Testis (tissue), 3 donors: ENCODE results near the gene TRMT112. TPM values are rescaled to one million over a fixed set of nuclear protein-coding genes. Genes with fewer than 3 reads are reported as not detected.

Source experiments
- DNase-seq: peaks from one replicate; pipeline ENCODE4 v3.0.0-alpha.2; 2019
- H3K27ac ChIP-seq, 2 donors: fragments of 200-600 bp; sonication (generic); one replicate each; pipeline ENCODE4 v1.5.1; 2019
- H3K27me3 ChIP-seq: fragments of 200-600 bp; sonication (generic); one replicate; pipeline ENCODE4 v1.5.1; 2019
- H3K36me3 ChIP-seq: fragments of 200-600 bp; sonication (generic); one replicate; pipeline ENCODE4 v1.5.1; 2017; ENCODE audit warnings: low read depth; ENCODE audit errors: missing control alignments
- H3K4me1 ChIP-seq: fragments of 200-600 bp; sonication (generic); one replicate; pipeline ENCODE4 v1.5.1; 2019
- H3K4me3 ChIP-seq, 2 donors: fragments of 200-600 bp; sonication (generic); one replicate each; pipeline ENCODE4 v1.5.1; 2017 to 2019
- H3K9me3 ChIP-seq: fragments of 200-600 bp; sonication (generic); one replicate; pipeline ENCODE4 v1.5.1; 2017
- POLR2A ChIP-seq: fragments of 450-650 bp; IDR thresholded peaks from one replicate; pipeline ENCODE4 v1.6.1; 2017; ENCODE audit warnings: antibody characterized with exemption, mild to moderate bottlenecking, moderate library complexity
- WGBS, 2 donors: methylation state at CpG; one replicate each; pipeline ENCODE4 v1.1.5; 2018; 5-methylcytosine and 5-hydroxymethylcytosine counted together
- intact Hi-C: fragments of 100-400 bp; cut with DNase I; formaldehyde crosslinking; loops from one replicate; pipeline ENCODE4 v1.15.1; 2023; ENCODE audit warnings: low total_unique reads
- polyA plus RNA-seq: library from polyadenylated mRNA; stranded (reverse); fragments of 350-450 nt; fragmentation: Illumina TruSeq; extraction: RNeasy Lipid Tissue Mini Kit (QIAGEN cat#74804); gene quantifications from one replicate; pipeline ENCODE4 v1.2.3, GENCODE V29; 2014; ENCODE audit warnings: low read depth, low replicate concordance; ENCODE audit not compliant: insufficient read depth
- total RNA-seq, 2 donors: library from RNA; depleted of rRNA; stranded (reverse); fragments of >200 nt; gene quantifications; one replicate each; pipeline ENCODE4 v1.2.3, GENCODE V29; 2016
- TF ChIP-seq, protein P1 (sequence below), 3 experiments: fragments of 450-650 bp in 2 of 3; fragments of 200-600 bp in 1 of 3; sonication (generic) in 1 of 3; IDR thresholded peaks; one replicate each; pipeline ENCODE4 v1.5.1; 2016 to 2019; ENCODE audit warnings: antibody characterized with exemption in 3 of 3, mild to moderate bottlenecking in 2 of 3, moderate library complexity in 1 of 3

The TRMT112 gene
- total and polyA plus RNA-seq, 3 donors from 2014 or later, result 275 to 340 (median 303) TPM

DNA sequence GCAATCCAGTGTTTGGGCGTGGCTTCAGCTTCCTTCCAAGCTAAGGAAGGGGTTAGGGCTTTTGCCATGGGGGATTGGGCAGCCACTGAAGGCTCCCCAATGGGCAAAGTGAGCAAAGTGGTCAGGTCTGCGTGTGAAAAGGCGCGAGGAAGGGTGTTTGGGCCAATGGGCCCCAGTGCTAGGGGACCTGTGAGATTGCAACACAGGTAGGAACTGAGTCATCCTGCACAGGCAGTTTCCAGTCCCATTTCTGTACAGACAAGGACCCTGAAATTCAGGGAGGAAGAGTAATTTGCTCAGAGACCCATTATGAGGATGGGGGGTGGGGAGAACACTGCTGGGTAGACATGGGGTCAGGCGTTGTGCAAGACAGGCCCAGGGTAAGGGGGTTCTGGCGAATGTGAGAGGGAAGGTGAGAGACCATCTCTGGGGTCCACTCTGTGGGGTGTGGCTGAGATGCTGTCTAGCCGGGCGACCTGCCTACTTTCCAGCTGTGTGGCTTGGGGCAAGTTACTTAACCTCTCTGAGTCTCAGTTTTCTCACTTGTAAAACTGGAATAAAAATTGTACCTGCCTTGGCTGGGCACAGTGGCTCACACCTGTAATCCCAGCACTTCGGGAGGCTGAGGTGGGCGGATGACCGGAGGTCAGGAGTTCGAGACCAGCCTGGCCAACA is 30.0 kb upstream of the TRMT112 start:
- Histone ChIP-seq H3K9me3 (no peaks in the 10 kb centered on the region), H3K4me3 (no peak overlapping the region), H3K27me3 (no peaks in the 10 kb centered on the region), H3K27ac (no peak overlapping the region), H3K36me3 (no peaks in the 10 kb centered on the region), H3K4me1 (peaks cover 3% of the 10 kb centered on the region)
- intact Hi-C loops, result no loop called here
- WGBS, 2 donors, result 79 to 91% methylated on average over 8 to 12 of the region's 12 CpGs
- DNase-seq, result no peak
- TF ChIP-seq, protein P1, sequence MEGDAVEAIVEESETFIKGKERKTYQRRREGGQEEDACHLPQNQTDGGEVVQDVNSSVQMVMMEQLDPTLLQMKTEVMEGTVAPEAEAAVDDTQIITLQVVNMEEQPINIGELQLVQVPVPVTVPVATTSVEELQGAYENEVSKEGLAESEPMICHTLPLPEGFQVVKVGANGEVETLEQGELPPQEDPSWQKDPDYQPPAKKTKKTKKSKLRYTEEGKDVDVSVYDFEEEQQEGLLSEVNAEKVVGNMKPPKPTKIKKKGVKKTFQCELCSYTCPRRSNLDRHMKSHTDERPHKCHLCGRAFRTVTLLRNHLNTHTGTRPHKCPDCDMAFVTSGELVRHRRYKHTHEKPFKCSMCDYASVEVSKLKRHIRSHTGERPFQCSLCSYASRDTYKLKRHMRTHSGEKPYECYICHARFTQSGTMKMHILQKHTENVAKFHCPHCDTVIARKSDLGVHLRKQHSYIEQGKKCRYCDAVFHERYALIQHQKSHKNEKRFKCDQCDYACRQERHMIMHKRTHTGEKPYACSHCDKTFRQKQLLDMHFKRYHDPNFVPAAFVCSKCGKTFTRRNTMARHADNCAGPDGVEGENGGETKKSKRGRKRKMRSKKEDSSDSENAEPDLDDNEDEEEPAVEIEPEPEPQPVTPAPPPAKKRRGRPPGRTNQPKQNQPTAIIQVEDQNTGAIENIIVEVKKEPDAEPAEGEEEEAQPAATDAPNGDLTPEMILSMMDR (IDR thresholded peaks at IDR 0.05), result no peak
- TF ChIP-seq POLR2A, result no peak

DNA sequence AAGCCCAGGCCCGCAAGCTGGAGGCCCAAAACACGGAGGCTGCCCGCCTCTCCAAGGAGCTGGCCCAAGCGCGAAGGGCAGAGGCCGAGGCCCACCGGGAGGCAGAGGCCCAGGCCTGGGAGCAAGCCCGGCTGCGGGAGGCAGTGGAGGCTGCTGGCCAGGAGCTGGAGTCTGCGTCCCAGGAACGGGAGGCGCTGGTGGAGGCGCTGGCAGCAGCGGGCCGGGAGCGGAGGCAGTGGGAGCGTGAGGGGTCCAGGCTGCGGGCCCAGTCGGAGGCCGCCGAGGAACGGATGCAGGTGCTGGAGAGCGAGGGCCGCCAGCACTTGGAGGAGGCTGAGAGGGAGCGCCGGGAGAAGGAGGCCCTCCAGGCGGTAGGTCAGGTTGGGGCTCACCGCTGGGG is 27.4 kb upstream of the TRMT112 start:
- H3K4me3 ChIP-seq, result no peak overlapping the region
- peaks cover 12% of the 10 kb centered on the region for H3K4me1 ChIP-seq
- intact Hi-C loops, result no loop called here
- H3K9me3 ChIP-seq, result no peaks in the 10 kb centered on the region
- no peak for DNase-seq
- no peaks in the 10 kb centered on the region for H3K36me3 ChIP-seq
- H3K27me3 ChIP-seq, result no peaks in the 10 kb centered on the region
- WGBS, 2 donors, result 89 to 91% methylated on average over 18 to 28 of the region's 28 CpGs
- TF ChIP-seq, protein P1 (IDR thresholded peaks at IDR 0.05), result no peak
- no peak for TF ChIP-seq POLR2A
- H3K27ac ChIP-seq, result no peak overlapping the region

DNA sequence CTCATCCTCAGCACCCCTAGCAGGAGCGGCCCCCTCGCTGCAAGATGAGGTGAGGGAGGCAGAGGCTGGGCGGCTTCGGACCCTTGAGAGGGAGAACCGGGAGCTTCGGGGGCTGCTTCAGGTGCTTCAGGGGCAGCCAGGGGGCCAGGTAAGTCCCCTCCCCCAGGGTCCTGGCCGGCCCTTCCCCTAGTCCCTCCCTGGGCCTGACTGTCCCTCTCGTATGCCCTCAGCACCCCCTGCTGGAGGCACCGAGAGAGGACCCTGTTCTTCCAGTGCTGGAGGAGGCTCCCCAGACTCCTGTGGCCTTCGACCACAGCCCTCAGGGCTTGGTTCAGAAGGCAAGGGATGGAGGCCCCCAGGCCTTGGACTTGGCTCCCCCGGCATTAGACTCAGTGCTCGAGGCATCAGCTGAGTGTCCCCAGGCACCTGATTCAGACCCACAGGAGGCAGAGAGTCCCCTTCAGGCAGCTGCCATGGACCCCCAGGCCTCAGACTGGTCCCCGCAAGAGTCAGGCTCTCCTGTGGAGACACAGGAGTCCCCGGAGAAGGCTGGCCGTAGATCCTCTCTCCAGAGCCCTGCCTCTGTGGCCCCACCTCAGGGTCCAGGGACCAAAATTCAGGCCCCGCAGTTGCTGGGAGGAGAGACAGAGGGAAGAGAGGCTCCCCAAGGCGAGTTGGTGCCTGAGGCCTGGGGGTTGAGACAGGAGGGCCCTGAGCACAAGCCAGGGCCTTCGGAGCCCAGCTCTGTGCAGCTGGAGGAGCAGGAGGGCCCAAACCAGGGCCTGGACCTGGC is 26.6 kb upstream of the TRMT112 start:
- H3K4me3 ChIP-seq, result no peak overlapping the region
- H3K36me3 ChIP-seq, result no peaks in the 10 kb centered on the region
- WGBS, 2 donors, result 82 to 100% methylated on average over 2 to 18 of the region's 18 CpGs
- no peak for TF ChIP-seq POLR2A
- TF ChIP-seq, protein P1 (IDR thresholded peaks at IDR 0.05), result peak in 1 of 3 experiments; percentile 8
- peaks cover 12% of the 10 kb centered on the region for H3K4me1 ChIP-seq
- intact Hi-C loops, result no loop called here
- no peaks in the 10 kb centered on the region for H3K27me3 ChIP-seq
- DNase-seq, result no peak
- H3K27ac ChIP-seq, result no peak overlapping the region
- no peaks in the 10 kb centered on the region for H3K9me3 ChIP-seq

DNA sequence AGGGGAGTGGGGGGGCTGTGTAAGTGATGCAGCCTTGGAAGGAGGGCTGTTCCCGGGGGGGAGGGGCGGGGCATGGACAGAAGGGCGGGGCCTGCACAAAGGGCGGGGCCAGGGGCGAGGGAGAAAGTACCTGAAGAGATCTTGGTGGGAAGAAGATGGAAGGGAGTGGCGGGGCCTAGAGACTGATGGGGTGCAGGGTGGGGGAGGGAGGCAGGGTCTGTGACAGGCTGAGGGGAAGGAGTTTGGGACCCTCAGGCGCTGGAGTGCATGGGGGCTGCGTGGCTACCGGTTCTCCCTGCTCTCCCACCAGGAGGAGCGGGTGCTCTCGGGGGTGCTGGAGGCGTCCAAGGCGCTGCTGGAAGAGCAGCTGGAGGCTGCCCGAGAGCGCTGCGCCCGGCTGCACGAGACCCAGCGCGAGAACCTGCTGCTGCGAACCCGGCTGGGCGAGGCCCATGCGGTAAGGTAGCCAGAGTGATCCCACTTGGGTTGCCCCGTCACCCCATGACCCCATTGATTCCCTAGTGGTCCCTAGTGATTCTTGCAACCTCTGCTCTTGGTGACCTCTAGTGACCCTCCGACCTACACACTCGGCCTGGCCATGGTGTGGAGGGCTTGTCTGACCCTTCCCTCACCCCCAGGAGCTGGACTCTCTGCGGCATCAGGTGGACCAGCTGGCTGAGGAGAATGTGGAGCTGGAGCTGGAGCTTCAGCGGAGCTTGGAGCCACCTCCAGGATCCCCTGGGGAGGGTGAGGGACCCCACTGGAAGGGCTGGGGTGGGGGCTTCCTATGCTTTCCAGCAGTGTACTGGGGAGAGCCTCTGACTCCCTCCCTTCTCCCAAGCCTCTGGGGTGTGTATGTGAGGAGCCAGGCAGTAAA is 25.7 kb upstream of the TRMT112 start:
- no peaks in the 10 kb centered on the region for H3K9me3 ChIP-seq
- TF ChIP-seq, protein P1 (IDR thresholded peaks at IDR 0.05), result no peak
- TF ChIP-seq POLR2A, result no peak
- no peaks in the 10 kb centered on the region for H3K27me3 ChIP-seq
- DNase-seq, result peak; percentile 43
- intact Hi-C loops, result no loop called here
- H3K4me3 ChIP-seq, result peak overlapping the region; percentile 13 to 53
- WGBS, 2 donors, result 10 to 66% methylated on average over 6 to 29 of the region's 29 CpGs
- no peak overlapping the region for H3K27ac ChIP-seq
- H3K36me3 ChIP-seq, result no peaks in the 10 kb centered on the region
- H3K4me1 ChIP-seq, result peaks cover 12% of the 10 kb centered on the region
